NB4 (cell line): Measurements from ENCODE around the gene KLHL8.

Source experiments
- CTCF ChIP-seq: IDR thresholded peaks from one replicate; pipeline ENCODE4 v1.5.1; 2012; ENCODE audit warnings: low read depth, low read length
- MAX ChIP-seq: IDR thresholded peaks from 2 replicates; pipeline ENCODE4 v1.6.1; 2011; ENCODE audit warnings: low read depth, low read length
- MYC ChIP-seq: IDR thresholded peaks from 2 replicates; pipeline ENCODE4 v1.6.1; 2011; ENCODE audit warnings: low read depth, low read length
- POLR2A ChIP-seq: IDR thresholded peaks from 2 replicates; pipeline ENCODE4 v1.6.1; 2011; ENCODE audit warnings: mild to moderate bottlenecking; ENCODE audit not compliant: insufficient read length; ENCODE audit errors: extremely low read depth

GRCh38 chr4:87211249-87211952 is 9.0 kb downstream of the KLHL8 start:
- no peak for TF ChIP-seq CTCF
- TF ChIP-seq POLR2A = no peak
- TF ChIP-seq MYC = no peak
- no peak for TF ChIP-seq MAX
